Vagina (tissue), 2 donors: ENCODE results near the gene SPG21.

ENCODE experiments used
- POLR2A ChIP-seq, 2 donors: fragments of 450-650 bp; IDR thresholded peaks; one replicate each; pipeline ENCODE4 v1.6.1; 2017; ENCODE audit warnings: antibody characterized with exemption in 2 of 2, mild to moderate bottlenecking in 2 of 2, moderate library complexity in 2 of 2
- POLR2AphosphoS5 ChIP-seq, 2 donors: sonication (generic); formaldehyde crosslinking; IDR thresholded peaks; one replicate each; pipeline ENCODE4 v1.9.0; 2017; ENCODE audit warnings: antibody characterized with exemption in 2 of 2, mild to moderate bottlenecking in 2 of 2, low read depth in 1 of 2; ENCODE audit not compliant: insufficient read depth in 1 of 2
- TF ChIP-seq, protein P1 (sequence below), 3 experiments: fragments of 450-650 bp in 2 of 3; fragments of 200-600 bp in 1 of 3; sonication (generic) in 1 of 3; IDR thresholded peaks; one replicate each; pipeline ENCODE4 v1.5.1; 2017 to 2019; ENCODE audit warnings: antibody characterized with exemption in 3 of 3, mild to moderate bottlenecking in 2 of 3, moderate library complexity in 2 of 3

DNA sequence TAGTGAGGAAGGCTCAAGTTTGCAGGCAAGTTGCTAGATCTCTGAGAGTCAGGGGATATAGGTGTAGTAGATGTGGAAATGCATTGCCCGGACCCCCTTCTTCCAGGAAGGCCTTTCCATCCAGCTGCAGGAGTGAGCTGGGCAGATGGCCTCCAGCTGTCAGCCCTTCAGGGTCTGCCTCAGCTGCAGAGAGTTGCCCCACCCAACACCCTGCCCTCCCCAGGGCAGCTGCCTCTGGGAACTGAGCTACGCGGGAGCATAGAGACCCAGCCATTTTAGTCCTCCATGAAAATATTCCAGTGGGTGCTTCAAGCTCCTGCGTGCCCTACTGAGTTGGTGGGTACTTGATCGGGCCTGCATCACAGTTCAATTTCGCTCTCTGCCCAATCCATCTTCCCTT is 29.6 kb downstream of the SPG21 start:
- TF ChIP-seq, protein P1, sequence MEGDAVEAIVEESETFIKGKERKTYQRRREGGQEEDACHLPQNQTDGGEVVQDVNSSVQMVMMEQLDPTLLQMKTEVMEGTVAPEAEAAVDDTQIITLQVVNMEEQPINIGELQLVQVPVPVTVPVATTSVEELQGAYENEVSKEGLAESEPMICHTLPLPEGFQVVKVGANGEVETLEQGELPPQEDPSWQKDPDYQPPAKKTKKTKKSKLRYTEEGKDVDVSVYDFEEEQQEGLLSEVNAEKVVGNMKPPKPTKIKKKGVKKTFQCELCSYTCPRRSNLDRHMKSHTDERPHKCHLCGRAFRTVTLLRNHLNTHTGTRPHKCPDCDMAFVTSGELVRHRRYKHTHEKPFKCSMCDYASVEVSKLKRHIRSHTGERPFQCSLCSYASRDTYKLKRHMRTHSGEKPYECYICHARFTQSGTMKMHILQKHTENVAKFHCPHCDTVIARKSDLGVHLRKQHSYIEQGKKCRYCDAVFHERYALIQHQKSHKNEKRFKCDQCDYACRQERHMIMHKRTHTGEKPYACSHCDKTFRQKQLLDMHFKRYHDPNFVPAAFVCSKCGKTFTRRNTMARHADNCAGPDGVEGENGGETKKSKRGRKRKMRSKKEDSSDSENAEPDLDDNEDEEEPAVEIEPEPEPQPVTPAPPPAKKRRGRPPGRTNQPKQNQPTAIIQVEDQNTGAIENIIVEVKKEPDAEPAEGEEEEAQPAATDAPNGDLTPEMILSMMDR (IDR thresholded peaks at IDR 0.05): no peak
- TF ChIP-seq POLR2AphosphoS5 (IDR thresholded peaks at IDR 0.05; ENCODE audit: insufficient read depth in 1 of 2, low read depth in 1 of 2): no peak
- TF ChIP-seq POLR2A (IDR thresholded peaks at IDR 0.05): no peak
